Activated CD4-positive, alpha-beta memory T cell treated with anti-CD3 and anti-CD28 coated beads for 36 hours (primary cell): ENCODE data around the gene KAT2A. TPM values are rescaled to one million over a fixed set of nuclear protein-coding genes. Genes with fewer than 3 reads are reported as not detected.

Experiments used
- CTCF ChIA-PET: fragments of 350-600 bp; sonication (Branson Sonifier 250); formaldehyde crosslinking; loops from one replicate; lab custom pipeline; 2021; ENCODE audit warnings: antibody characterized with exemption, inconsistent platforms; lab: Charles Lee
- POLR2A ChIA-PET: fragments of 350-600 bp; sonication (Branson Sonifier 250); formaldehyde crosslinking; loops from one replicate; lab custom pipeline; 2021; ENCODE audit warnings: antibody characterized with exemption; lab: Charles Lee
- DNase-seq: peaks from one replicate; pipeline ENCODE4 v3.0.0-alpha.2; 2020
- H3K27ac Mint-ChIP-seq: one replicate; pipeline ENCODE4 v1.8.0; 2021; ENCODE audit warnings: mixed read lengths
- H3K27me3 Mint-ChIP-seq: one replicate; pipeline ENCODE4 v1.8.0; 2021; ENCODE audit warnings: mixed read lengths
- H3K36me3 Mint-ChIP-seq: one replicate; pipeline ENCODE4 v1.8.0; 2021; ENCODE audit warnings: mixed read lengths
- H3K4me1 Mint-ChIP-seq: one replicate; pipeline ENCODE4 v1.8.0; 2021; ENCODE audit warnings: low read depth, mixed read lengths
- H3K4me3 Mint-ChIP-seq: one replicate; pipeline ENCODE4 v1.8.0; 2021; ENCODE audit warnings: mild to moderate bottlenecking, mixed read lengths
- H3K9me3 Mint-ChIP-seq: one replicate; pipeline ENCODE4 v1.8.0; 2021; ENCODE audit warnings: mixed read lengths
- intact Hi-C: fragments of 100-400 bp; cut with micrococcal nuclease; formaldehyde crosslinking; loops from one replicate; pipeline ENCODE4 v1.15.1; 2023
- total RNA-seq, 2 experiments: library from RNA; stranded (reverse); gene quantifications; one replicate each; pipeline ENCODE4 v1.2.3, GENCODE V29; 2021

Gene KAT2A
- 10 to 100 TPM; 38.6 to 41.0 TPM for total RNA-seq

- ChIA-PET POLR2A (interaction anchor here (0.7 to 2.8 kb wide), 7 partner anchors 9 to 155 kb away, joined by 3 to 16 read pairs (median 6); partner anchors contain the start of genes CNP, DHX58, KCNH4 and NKIRAS2), CTCF (interaction anchor here (0.9 to 15.6 kb wide), 10 partner anchors 10 to 285 kb away, joined by 3 to 211 read pairs (median 4); partner anchors contain the start of genes CNP, DNAJC7, KCNH4 and NKIRAS2)
- intact Hi-C loops: no loop called here
- H3K4me1 Mint-ChIP-seq: peaks cover 31% of the 10 kb centered on the region
- H3K9me3 Mint-ChIP-seq: no peaks in the 10 kb centered on the region
- H3K27me3 Mint-ChIP-seq: no peaks in the 10 kb centered on the region
- peaks cover 28% of the 10 kb centered on the region for H3K36me3 Mint-ChIP-seq
- H3K27ac Mint-ChIP-seq: peak within 1 kb of the TSS; percentile 51
- DNase-seq: peak; percentile 85
- H3K4me3 Mint-ChIP-seq: peak within 1 kb of the TSS; percentile 56
Observed at GRCh38 chr17:42120770-42121769, at the start of gene KAT2A. Gene KAT2A, minus strand, starts transcription at chr17:42121367. Its CDS starts 63 bp downstream, at chr17:42121304.

DNA sequence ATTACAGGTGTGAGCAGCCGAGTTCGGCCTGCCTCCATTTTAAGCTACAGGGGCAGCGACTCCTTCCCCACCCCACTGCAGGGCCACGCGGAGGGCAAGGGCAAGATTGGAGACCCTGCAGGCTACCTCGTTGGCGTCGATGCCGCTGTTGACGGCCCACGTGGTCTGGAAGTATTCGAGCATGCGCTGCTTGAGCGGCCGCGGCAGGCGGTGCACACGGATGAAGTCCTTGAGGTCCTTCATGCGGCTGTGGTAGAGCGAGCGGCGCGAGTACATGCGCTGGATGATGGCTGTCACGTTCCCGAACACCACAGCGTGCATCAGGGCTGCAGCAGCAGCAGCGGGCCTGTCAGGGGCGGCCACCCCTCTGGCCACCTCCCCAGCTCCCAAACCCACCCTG is 48.2 kb upstream of the KAT2A start:
- CTCF ChIA-PET: no interaction called here
- no peak overlapping the region for H3K27ac Mint-ChIP-seq
- H3K36me3 Mint-ChIP-seq: no peaks in the 10 kb centered on the region
- H3K9me3 Mint-ChIP-seq: no peaks in the 10 kb centered on the region
- H3K4me3 Mint-ChIP-seq: no peak overlapping the region
- no peaks in the 10 kb centered on the region for H3K27me3 Mint-ChIP-seq
- intact Hi-C loops: no loop called here
- DNase-seq: no peak
- POLR2A ChIA-PET: no interaction called here
- H3K4me1 Mint-ChIP-seq: no peaks in the 10 kb centered on the region

GRCh38 chr17:42167807-42168206 is 46.6 kb upstream of the KAT2A start:
- POLR2A ChIA-PET: no interaction called here
- DNase-seq: no peak
- CTCF ChIA-PET: no interaction called here
- no peaks in the 10 kb centered on the region for H3K4me1 Mint-ChIP-seq
- H3K27me3 Mint-ChIP-seq: no peaks in the 10 kb centered on the region
- no peaks in the 10 kb centered on the region for H3K36me3 Mint-ChIP-seq
- intact Hi-C loops: no loop called here
- H3K9me3 Mint-ChIP-seq: no peaks in the 10 kb centered on the region
- no peak overlapping the region for H3K4me3 Mint-ChIP-seq
- H3K27ac Mint-ChIP-seq: no peak overlapping the region

GRCh38 chr17:42166196-42166763 is 45.1 kb upstream of the KAT2A start:
- Mint-ChIP-seq H3K27ac (no peak overlapping the region), H3K9me3 (no peaks in the 10 kb centered on the region), H3K4me3 (no peak overlapping the region), H3K36me3 (no peaks in the 10 kb centered on the region), H3K4me1 (no peaks in the 10 kb centered on the region), H3K27me3 (no peaks in the 10 kb centered on the region)
- intact Hi-C loops: no loop called here
- DNase-seq: no peak
- CTCF ChIA-PET: no interaction called here
- POLR2A ChIA-PET: no interaction called here

GRCh38 chr17:42165751-42166150 is 44.6 kb upstream of the KAT2A start:
- DNase-seq: no peak
- no peaks in the 10 kb centered on the region for H3K9me3 Mint-ChIP-seq
- ChIA-PET POLR2A (no interaction called here), CTCF (no interaction called here)
- H3K4me3 Mint-ChIP-seq: no peak overlapping the region
- H3K27me3 Mint-ChIP-seq: no peaks in the 10 kb centered on the region
- intact Hi-C loops: no loop called here
- no peaks in the 10 kb centered on the region for H3K36me3 Mint-ChIP-seq
- no peak overlapping the region for H3K27ac Mint-ChIP-seq
- no peaks in the 10 kb centered on the region for H3K4me1 Mint-ChIP-seq

GRCh38 chr17:42163696-42164407 is 42.7 kb upstream of the KAT2A start:
- no peaks in the 10 kb centered on the region for H3K9me3 Mint-ChIP-seq
- no peak for DNase-seq
- H3K36me3 Mint-ChIP-seq: no peaks in the 10 kb centered on the region
- ChIA-PET POLR2A (no interaction called here), CTCF (interaction anchor here (0.6 to 2.3 kb wide), 10 partner anchors 15 to 661 kb away, joined by 3 to 10 read pairs (median 4); no protein-coding TSS in a partner anchor)
- no peaks in the 10 kb centered on the region for H3K4me1 Mint-ChIP-seq
- intact Hi-C loops: no loop called here
- H3K27ac Mint-ChIP-seq: no peak overlapping the region
- no peak overlapping the region for H3K4me3 Mint-ChIP-seq
- no peaks in the 10 kb centered on the region for H3K27me3 Mint-ChIP-seq

GRCh38 chr17:42163113-42163512 is 41.9 kb upstream of the KAT2A start:
- H3K9me3 Mint-ChIP-seq: no peaks in the 10 kb centered on the region
- H3K4me1 Mint-ChIP-seq: no peaks in the 10 kb centered on the region
- no peaks in the 10 kb centered on the region for H3K36me3 Mint-ChIP-seq
- H3K27ac Mint-ChIP-seq: no peak overlapping the region
- H3K4me3 Mint-ChIP-seq: no peak overlapping the region
- ChIA-PET CTCF (interaction anchor here (0.6 to 2.3 kb wide), 10 partner anchors 14 to 662 kb away, joined by 3 to 10 read pairs (median 4); no protein-coding TSS in a partner anchor), POLR2A (no interaction called here)
- DNase-seq: peak; percentile 71
- H3K27me3 Mint-ChIP-seq: no peaks in the 10 kb centered on the region
- intact Hi-C loops: no loop called here

GRCh38 chr17:42160531-42160910 is 39.4 kb upstream of the KAT2A start:
- Mint-ChIP-seq H3K27ac (no peak overlapping the region), H3K4me1 (peaks cover 6% of the 10 kb centered on the region), H3K4me3 (no peak overlapping the region), H3K27me3 (no peaks in the 10 kb centered on the region), H3K9me3 (no peaks in the 10 kb centered on the region), H3K36me3 (no peaks in the 10 kb centered on the region)
- intact Hi-C loops: no loop called here
- CTCF ChIA-PET: interaction anchor here (0.8 kb wide), 1 partner anchor 24 kb away, joined by 3 read pairs; no protein-coding TSS in a partner anchor
- POLR2A ChIA-PET: no interaction called here
- DNase-seq: no peak

DNA sequence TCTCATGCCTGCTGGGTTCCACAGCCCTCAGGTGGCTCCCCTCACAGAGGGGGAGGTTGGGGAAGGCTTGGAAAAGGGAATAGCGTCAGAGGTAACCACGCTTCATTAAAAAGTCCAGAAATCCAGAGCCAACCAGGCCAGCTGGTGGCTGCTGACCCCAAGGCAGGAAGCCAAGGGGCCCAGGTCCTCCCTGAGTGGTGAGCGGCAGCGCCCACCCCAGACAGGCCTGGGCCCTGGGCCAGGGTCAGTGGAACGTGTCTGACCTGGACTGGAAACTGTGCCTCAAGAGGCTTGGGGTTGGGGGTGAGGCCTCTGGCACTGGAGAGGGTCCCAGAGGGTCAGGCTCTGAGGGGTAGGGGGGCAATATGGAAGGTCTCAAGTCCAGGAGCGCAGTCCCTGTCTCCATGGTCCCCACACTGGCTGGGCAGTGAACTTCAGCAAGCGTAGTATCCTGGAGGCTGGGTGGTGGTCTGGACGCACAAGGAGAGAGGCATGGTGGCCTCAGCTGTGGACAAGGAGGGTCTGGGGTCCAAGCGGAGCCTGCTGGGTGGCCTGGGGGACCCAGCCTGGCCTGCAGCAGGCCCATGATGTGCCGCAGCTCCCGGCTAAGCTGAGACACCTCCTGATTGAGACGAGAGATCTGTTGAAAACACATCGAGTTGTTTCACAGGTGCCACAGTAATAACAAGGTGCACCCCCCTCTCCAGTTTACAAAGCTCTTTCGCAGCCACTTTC is 38.8 kb upstream of the KAT2A start:
- no peak for DNase-seq
- Mint-ChIP-seq H3K4me1 (peaks cover 6% of the 10 kb centered on the region), H3K9me3 (no peaks in the 10 kb centered on the region), H3K27ac (no peak overlapping the region), H3K4me3 (no peak overlapping the region), H3K36me3 (no peaks in the 10 kb centered on the region), H3K27me3 (no peaks in the 10 kb centered on the region)
- intact Hi-C loops: loop anchor here (5.0 kb wide), 1 partner anchor 48 kb away; the partner anchor contains the start of gene DHX58
- POLR2A ChIA-PET: no interaction called here
- CTCF ChIA-PET: interaction anchor here (0.8 kb wide), 1 partner anchor 25 kb away, joined by 3 read pairs; no protein-coding TSS in a partner anchor

DNA sequence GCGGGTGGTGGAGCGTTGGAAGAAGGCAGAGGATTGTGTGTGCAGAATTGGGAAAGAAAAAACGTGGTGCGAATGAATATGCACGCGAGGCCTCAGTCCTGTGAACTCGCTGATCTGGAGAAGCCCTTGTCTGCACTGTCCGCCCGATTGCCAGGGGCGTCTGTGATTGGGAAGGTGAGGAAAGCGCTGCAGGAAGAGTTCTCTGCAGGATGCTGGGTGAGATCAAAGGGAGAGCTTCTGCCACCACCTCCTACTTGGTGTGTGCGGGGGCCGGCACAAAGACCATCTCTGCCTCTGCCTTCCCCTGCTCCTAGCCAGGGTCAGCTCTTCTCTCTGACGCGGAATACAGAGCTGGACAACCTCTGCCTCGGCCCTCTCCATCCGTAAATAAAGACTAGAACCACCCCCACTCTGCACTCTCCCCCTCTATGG is 34.5 kb upstream of the KAT2A start:
- Mint-ChIP-seq H3K36me3 (peaks cover 3% of the 10 kb centered on the region), H3K27me3 (no peaks in the 10 kb centered on the region), H3K4me3 (peak overlapping the region; percentile 86), H3K27ac (no peak overlapping the region), H3K9me3 (no peaks in the 10 kb centered on the region), H3K4me1 (peaks cover 34% of the 10 kb centered on the region)
- ChIA-PET CTCF (interaction anchor here (0.7 to 2.8 kb wide), 2 partner anchors 26 to 112 kb away, joined by 3 to 7 read pairs; partner anchors contain the start of gene KCNH4), POLR2A (interaction anchor here (0.8 kb wide), 1 partner anchor 17 kb away, joined by 3 read pairs; no protein-coding TSS in a partner anchor)
- intact Hi-C loops: loop anchor here (2.0 to 5.0 kb wide), 4 partner anchors 23 to 189 kb away; partner anchors contain the start of genes CNP, DHX58 and KCNH4
- DNase-seq: no peak
